ENCODE results near the gene ZDHHC6.
"Not testable (repeated sequence)": the region's sequence is repeated elsewhere in the genome, so short reads cannot be mapped to it uniquely, and the experiment has no call there.

The ZDHHC6 gene

GRCh38 chr10:112390125-112390703, 56.5 kb downstream of the ZDHHC6 start:
- no peak for DNase-seq (ENCODE audit: low read depth in 3 of 3)

GRCh38 chr10:112389271-112389822, 57.4 kb downstream of the ZDHHC6 start:
- DNase-seq (ENCODE audit: low read depth in 3 of 3): peak in 2 of 3 donors; percentile 11 to 51

GRCh38 chr10:112388548-112388947, 58.2 kb downstream of the ZDHHC6 start:
- DNase-seq (ENCODE audit: low read depth in 3 of 3): no peak

GRCh38 chr10:112388056-112388455, 58.7 kb downstream of the ZDHHC6 start:
- not testable (repeated sequence) for DNase-seq (ENCODE audit: low read depth in 3 of 3)

- DNase-seq (ENCODE audit: low read depth in 3 of 3): no peak
These were observed 61.5 kb downstream of the ZDHHC6 start for GRCh38 chr10:112385201-112385600.

GRCh38 chr10:112384141-112384540, 62.6 kb downstream of the ZDHHC6 start:
- DNase-seq (ENCODE audit: low read depth in 3 of 3): no peak

GRCh38 chr10:112383325-112383724, 63.4 kb downstream of the ZDHHC6 start:
- DNase-seq (ENCODE audit: low read depth in 3 of 3): no peak

- no peak for DNase-seq (ENCODE audit: low read depth in 3 of 3)
These were observed 64.0 kb downstream of the ZDHHC6 start for GRCh38 chr10:112382515-112383235.

All from stimulated activated CD4-positive, alpha-beta T cell treated with anti-CD3 and anti-CD28 coated beads, TNF-alpha, amount 100 ng/mL, for 48 hours (primary cell).